Effector memory CD4-positive, alpha-beta T cell (primary cell): ENCODE measurements around the gene DHCR24.
A peak's percentile ranks its signal among the peaks of the same experiment; 100 is the strongest.
"Not testable (repeated sequence)": the region's sequence is repeated elsewhere in the genome, so short reads cannot be mapped to it uniquely, and the experiment has no call there.

Experiments
- DNase-seq, 3 donors: peaks; one replicate each; pipeline ENCODE4 v3.0.0-alpha.2; 2020
- H3K27ac ChIP-seq: 2 replicates; pipeline ENCODE4 v1.7.0; 2013; ENCODE audit warnings: mild to moderate bottlenecking, low read length, moderate library complexity; ENCODE audit not compliant: insufficient read depth, poor library complexity, severe bottlenecking
- H3K27me3 ChIP-seq: replicated peaks from 2 replicates; pipeline ENCODE4 v1.7.0; 2013; ENCODE audit warnings: mild to moderate bottlenecking, low read length; ENCODE audit not compliant: insufficient read depth, control insufficient read depth, poor library complexity, severe bottlenecking
- H3K36me3 ChIP-seq: 2 replicates; pipeline ENCODE4 v1.7.0; 2013; ENCODE audit warnings: mild to moderate bottlenecking, low read length, moderate library complexity; ENCODE audit not compliant: control insufficient read depth, insufficient read depth
- H3K4me1 ChIP-seq: 2 replicates; pipeline ENCODE4 v1.7.0; 2013; ENCODE audit warnings: low read length, mild to moderate bottlenecking; ENCODE audit not compliant: control insufficient read depth, insufficient read depth, poor library complexity, severe bottlenecking
- H3K4me3 ChIP-seq: 2 replicates; pipeline ENCODE4 v1.7.0; 2013; ENCODE audit warnings: low read length, low read depth, mild to moderate bottlenecking; ENCODE audit not compliant: insufficient read depth, poor library complexity, severe bottlenecking
- H3K9me3 ChIP-seq: 2 replicates; pipeline ENCODE4 v1.7.0; 2013; ENCODE audit warnings: mild to moderate bottlenecking, low read length, moderate library complexity; ENCODE audit not compliant: control insufficient read depth

DHCR24 gene

DNA sequence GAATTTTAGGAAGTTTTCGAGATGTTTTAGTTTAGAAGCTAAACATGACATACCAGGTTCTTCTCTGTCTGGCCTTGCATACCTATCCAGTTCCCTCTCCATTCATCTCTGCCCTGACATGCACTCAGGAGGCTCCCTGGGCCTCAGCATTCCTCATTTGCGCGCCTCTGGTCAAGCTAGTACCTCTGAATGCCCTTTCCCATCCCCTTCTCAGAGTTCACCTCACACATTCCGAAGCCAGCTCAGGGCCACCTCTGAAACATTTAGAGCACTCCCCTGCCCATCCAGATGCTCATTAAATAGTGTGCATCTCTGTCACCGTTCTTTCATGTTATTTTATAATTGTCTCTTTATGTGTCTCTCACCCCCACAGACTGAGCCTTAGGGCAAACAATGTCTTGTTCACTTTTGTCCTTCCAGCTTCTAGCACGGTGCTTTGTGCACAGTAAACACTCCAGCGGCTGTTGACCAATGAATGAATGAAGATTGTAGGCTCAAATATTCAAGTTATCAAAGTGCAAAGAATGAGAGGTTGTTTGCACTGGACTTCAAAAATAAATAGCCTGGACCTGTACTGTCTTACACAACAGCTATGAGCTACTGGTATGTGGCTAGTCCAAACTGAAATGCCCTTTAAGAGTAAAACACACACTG lies 1.2 kb upstream of the DHCR24 start:
- no peak overlapping the region for H3K27ac ChIP-seq
- no peak overlapping the region for H3K4me3 ChIP-seq
- no peaks in the 10 kb centered on the region for H3K4me1 ChIP-seq
- no peaks in the 10 kb centered on the region for H3K36me3 ChIP-seq
- H3K27me3 ChIP-seq: no peaks in the 10 kb centered on the region
- H3K9me3 ChIP-seq: no peaks in the 10 kb centered on the region
- no peak for DNase-seq

DNA sequence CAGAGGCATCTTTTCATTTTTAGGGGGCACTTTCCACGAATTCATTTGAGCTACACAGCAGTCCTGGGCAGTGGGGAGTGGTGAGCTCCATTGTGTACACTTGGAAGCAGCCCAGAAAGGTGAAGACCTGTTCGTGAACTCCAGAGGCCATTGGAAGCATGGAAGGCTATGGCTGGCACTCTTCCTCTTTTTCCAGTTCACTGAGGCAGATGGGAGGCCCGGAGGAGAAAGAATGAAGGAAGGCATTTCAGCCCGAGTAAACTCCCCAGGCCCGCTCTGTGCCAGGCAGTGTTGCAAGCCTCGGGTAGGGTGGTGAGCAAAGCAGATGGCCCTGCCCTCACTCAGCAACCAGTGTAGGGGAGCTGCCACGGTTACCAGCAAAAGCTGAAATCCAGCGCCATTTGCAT lies 673 bp upstream of the DHCR24 start:
- no peak for DNase-seq
- H3K4me3 ChIP-seq: peak overlapping the region; percentile 77
- no peaks in the 10 kb centered on the region for H3K27me3 ChIP-seq
- no peak overlapping the region for H3K27ac ChIP-seq
- no peaks in the 10 kb centered on the region for H3K4me1 ChIP-seq
- no peaks in the 10 kb centered on the region for H3K9me3 ChIP-seq
- H3K36me3 ChIP-seq: no peaks in the 10 kb centered on the region

DNA sequence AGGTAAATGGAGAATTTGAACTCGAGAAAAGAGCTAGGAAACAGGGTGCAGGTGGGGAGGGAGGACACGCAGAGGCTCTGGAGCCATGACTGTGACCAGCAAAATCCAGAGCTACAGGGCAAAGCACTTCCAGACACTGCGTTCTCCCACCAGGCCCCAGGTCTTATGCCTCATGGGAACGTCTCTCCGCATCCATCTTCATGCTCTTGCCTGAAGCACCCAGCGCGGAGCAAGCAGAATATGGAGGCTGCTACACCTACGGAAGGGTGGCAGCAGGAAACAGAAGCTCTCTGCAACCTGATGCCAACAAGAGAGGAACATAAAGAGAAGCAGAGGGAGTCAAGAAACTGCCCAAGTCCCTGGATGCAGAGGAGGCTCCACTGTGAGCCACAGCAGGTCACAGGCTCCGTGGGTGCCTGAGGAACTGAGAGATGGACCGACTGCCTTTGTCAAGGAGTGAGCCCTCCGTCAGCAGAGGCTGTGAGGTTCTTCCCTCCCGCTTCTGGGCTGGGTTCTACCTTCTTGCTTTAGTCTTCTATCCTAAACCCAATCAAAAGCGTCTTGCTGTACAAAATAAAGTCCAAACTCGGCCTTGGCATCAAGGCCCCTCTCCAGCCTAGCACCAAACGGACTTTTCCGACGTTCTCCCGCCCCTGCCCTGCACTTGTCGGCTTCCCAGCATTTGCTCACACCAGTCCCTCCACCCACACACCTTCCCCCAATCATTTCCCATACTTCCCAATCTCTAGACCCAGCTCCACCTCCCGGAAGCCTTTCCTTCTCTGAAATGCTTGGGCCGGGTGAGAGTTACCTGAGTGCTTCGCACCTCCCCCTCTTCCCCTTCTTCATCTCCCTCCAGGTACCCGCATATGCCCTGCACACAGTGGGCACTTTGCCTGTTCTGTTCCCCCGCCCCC lies 930 bp downstream of the DHCR24 start:
- DNase-seq: no peak
- H3K27ac ChIP-seq: no peak overlapping the region
- H3K4me1 ChIP-seq: no peaks in the 10 kb centered on the region
- H3K36me3 ChIP-seq: no peaks in the 10 kb centered on the region
- peak overlapping the region; percentile 77 for H3K4me3 ChIP-seq
- H3K27me3 ChIP-seq: no peaks in the 10 kb centered on the region
- H3K9me3 ChIP-seq: no peaks in the 10 kb centered on the region

DNA sequence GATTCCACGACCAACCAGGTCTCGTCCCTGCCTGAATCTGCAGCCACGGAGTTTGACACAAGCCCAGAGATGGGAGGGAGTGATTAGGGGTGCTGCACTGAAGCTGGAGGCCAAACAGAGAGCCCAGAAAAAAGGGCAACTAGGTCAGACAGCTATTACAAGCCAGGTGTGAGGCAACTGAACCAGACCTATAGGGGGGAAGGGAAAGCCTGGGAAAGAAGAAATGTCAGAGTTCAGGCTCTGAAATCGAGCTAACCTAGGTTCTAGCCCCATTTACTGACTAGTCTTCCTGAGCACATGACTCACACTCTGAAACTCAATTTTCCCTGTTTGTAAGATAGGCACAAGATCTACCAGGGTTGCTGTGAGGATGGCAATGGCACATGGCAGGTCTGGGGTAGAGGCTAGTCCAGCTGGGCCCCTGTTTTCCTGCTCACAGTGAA lies 1.7 kb downstream of the DHCR24 start:
- Histone ChIP-seq H3K4me1 (no peaks in the 10 kb centered on the region), H3K27ac (no peak overlapping the region), H3K9me3 (no peaks in the 10 kb centered on the region), H3K4me3 (no peak overlapping the region), H3K27me3 (no peaks in the 10 kb centered on the region), H3K36me3 (no peaks in the 10 kb centered on the region)
- DNase-seq: no peak

DNA sequence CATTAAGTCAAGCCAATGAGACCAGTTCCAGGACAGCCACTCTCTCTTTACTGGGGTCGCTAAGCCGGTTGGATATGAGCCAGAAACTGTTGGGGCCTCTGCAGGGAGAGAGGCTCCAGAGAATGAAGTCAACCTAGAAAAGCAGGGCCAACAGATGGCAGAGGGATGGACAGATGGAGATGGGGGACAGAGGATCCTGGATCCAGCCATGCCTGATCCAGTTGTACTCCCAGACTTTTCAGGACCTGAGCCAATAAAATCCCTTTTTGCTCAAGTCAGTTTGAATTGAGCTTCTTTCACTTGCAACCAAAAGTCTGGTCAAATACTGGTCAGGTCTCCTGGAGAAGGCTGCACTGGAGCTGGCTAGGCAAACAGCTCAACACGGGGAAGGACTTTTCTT lies 2.2 kb downstream of the DHCR24 start:
- H3K36me3 ChIP-seq: no peaks in the 10 kb centered on the region
- no peak for DNase-seq
- H3K9me3 ChIP-seq: no peaks in the 10 kb centered on the region
- no peaks in the 10 kb centered on the region for H3K4me1 ChIP-seq
- no peaks in the 10 kb centered on the region for H3K27me3 ChIP-seq
- no peak overlapping the region for H3K4me3 ChIP-seq
- H3K27ac ChIP-seq: no peak overlapping the region

DNA sequence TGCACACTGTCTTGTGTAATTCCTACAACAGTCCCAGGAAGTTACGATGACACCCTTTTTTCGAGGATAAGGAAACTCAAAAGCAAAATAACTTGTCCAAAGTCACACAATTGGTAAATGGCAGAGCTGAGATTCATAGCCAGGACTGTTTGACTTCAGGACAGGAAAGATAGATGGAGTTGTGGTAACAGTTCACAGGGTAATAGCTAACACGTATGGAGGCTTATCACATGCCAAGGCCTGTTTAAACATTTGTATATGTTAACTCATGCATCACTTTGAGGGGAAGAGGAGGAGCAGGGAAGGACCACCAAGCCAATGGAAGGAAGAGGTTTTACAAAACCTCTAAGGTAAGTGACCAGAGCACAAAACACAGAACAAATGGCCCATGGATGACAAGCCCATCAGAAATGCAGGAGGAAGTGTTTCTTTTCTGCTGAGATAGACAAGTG lies 2.8 kb downstream of the DHCR24 start:
- no peak overlapping the region for H3K27ac ChIP-seq
- no peaks in the 10 kb centered on the region for H3K4me1 ChIP-seq
- no peak overlapping the region for H3K4me3 ChIP-seq
- no peak for DNase-seq
- H3K27me3 ChIP-seq: no peaks in the 10 kb centered on the region
- no peaks in the 10 kb centered on the region for H3K9me3 ChIP-seq
- H3K36me3 ChIP-seq: no peaks in the 10 kb centered on the region

DNA sequence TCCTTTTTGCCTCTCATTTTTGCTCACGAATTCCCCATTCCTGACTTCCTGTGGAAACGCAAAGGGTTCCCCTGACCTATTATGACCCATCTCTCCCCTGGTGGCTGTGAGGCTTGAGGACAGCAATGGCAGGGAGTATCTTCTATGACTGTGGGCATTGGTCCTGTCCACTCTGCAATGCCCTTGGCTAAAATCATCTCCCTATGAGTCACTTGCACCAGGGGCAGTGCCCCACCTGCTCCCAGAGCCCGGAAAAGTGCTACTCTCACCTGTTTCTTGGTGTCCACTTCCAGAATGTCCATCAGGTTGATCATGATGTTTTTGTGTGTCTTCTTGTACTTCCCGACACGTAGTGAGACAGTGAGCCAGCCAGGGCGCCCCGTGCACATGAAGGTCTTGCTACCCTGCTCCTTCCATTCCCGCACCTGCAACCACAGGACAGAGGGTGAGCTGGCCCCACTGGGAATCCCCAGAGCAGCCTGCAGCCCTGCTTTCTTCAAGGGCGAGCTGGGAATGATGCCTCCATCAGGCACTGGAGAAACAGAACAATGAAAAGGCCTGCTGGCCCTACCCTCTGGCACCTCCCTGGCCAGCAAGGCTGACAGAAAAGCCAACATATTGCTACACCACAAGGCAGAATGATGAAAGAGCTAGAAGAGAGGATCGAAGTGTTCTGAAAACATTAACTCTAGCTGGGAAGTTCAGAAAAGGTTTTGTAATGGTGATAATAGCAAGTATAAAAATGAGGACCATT lies 3.5 kb downstream of the DHCR24 start:
- Histone ChIP-seq H3K4me3 (no peak overlapping the region), H3K27me3 (no peaks in the 10 kb centered on the region), H3K9me3 (no peaks in the 10 kb centered on the region), H3K27ac (no peak overlapping the region), H3K36me3 (no peaks in the 10 kb centered on the region), H3K4me1 (no peaks in the 10 kb centered on the region)
- DNase-seq: no peak

DNA sequence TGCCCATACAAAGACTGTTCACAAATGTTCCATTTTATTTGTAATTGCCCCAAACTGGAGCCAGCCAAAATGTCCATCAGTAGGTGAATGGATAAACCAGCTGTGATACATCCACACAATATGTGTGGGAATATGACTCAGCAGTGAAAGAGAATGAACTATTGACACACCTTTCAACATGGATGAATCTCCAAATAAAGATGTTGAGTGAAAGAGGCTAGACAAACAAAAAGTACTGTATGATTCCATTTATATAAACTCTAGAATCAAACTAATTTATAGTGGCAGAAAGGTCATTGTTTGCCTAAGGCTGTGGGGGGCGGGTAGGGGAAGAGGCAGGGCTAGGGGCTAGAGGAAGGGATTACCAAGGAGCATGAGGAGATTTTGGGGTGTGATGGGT lies 4.5 kb downstream of the DHCR24 start:
- Histone ChIP-seq H3K4me3 (no peak overlapping the region), H3K27me3 (no peaks in the 10 kb centered on the region), H3K36me3 (no peaks in the 10 kb centered on the region), H3K9me3 (no peaks in the 10 kb centered on the region), H3K4me1 (no peaks in the 10 kb centered on the region), H3K27ac (no peak overlapping the region)
- DNase-seq: no peak

DNA sequence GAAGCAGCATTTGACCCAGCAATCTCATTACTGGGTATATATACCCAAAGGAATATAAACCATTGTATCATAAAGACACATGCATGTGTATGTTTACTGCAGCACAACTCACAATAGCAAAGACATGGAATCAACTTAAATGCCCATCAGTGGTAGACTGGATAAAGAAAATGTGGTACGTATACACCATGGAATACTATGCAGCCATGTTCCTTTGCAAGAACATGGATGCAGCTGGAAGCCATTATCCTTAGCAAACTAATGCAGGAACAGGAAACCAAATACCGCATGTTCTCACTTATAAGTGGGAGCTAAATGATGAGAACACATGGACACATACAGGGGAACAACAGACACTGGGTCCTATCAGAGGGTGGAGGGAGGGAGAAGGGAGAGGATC lies 5.4 kb downstream of the DHCR24 start:
- not testable (repeated sequence) for H3K27me3 ChIP-seq, DNase-seq, H3K27ac ChIP-seq, H3K9me3 ChIP-seq, H3K4me3 ChIP-seq, H3K4me1 ChIP-seq, H3K36me3 ChIP-seq

DNA sequence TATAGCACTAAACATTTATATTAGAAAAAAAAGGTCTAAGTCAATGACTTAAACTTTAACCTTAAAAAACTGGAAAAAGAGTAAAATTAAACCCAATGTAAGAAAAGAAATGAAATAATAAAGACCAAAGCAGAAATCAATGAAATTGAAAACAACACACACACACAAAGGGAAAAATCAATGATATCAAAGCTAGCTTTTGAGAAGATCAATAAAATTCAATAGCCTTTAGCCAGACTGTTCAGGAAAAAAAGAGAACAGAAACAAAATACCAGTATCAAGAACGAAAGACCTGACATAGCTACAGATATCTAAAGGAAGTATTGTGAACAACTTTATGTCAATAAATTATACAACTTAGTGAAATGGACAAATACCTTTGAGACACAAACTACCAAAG lies 7.1 kb downstream of the DHCR24 start:
- Histone ChIP-seq H3K36me3 (no peaks in the 10 kb centered on the region), H3K27ac (no peak overlapping the region), H3K4me3 (no peak overlapping the region), H3K27me3 (no peaks in the 10 kb centered on the region), H3K4me1 (no peaks in the 10 kb centered on the region), H3K9me3 (no peaks in the 10 kb centered on the region)
- no peak for DNase-seq
